Measurements from ENCODE around the gene ZNF644. TPM values are rescaled to one million over a fixed set of nuclear protein-coding genes. Genes with fewer than 3 reads are reported as not detected.
A peak's percentile ranks its signal among the peaks of the same experiment; 100 is the strongest.

The ZNF644 gene
- total RNA-seq, 1 donor from 2014 or later = 76.5 TPM

DNA sequence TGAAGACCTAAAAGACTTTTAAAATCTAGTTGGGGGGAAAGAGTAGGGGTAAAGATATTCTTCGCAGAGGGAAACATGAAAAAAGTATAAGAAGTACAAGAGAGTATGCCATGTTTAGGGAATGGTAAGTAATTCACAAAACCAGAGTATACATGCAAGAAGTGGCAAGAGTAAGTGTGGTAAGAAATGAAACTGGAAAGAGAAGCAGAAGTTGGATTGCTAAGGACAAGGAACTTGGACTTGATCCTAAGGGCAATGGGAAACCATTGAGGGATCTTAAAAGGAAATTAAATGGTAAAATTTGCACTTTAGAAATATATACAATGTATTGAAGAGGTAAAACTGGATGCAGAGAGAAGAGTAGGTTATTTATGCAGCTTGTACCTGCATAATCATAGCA is 9.2 kb upstream of the ZNF644 start:
- Histone ChIP-seq H3K4me1 (ENCODE audit: insufficient read depth, low read length) (no peaks in the 10 kb centered on the region), H3K79me2 (ENCODE audit: insufficient read depth, low read length) (no peaks in the 10 kb centered on the region), H3K27ac (ENCODE audit: low read depth, low read length) (no peak overlapping the region), H3K9me3 (ENCODE audit: insufficient read depth, low read depth, low read length) (no peaks in the 10 kb centered on the region), H3K9ac (ENCODE audit: low read length) (no peak overlapping the region), H2AFZ (ENCODE audit: low read depth, low read length) (no peak overlapping the region), H4K20me1 (ENCODE audit: insufficient read depth, low read length) (no peaks in the 10 kb centered on the region), H3K4me3 (ENCODE audit: insufficient read depth, low read depth, low read length) (no peak overlapping the region), H3K4me2 (ENCODE audit: low read length) (no peak overlapping the region), H3K36me3 (ENCODE audit: insufficient read depth, low read length) (no peaks in the 10 kb centered on the region), H3K27me3 (ENCODE audit: insufficient read depth, low read length) (no peaks in the 10 kb centered on the region)
- Mint-ChIP-seq H3K9me3 (ENCODE audit: unreplicated experiment) (no peaks in the 10 kb centered on the region), H3K4me3 (ENCODE audit: unreplicated experiment) (no peak overlapping the region), H3K36me3 (ENCODE audit: low read depth, unreplicated experiment) (no peaks in the 10 kb centered on the region), H3K4me1 (ENCODE audit: low read depth, unreplicated experiment) (no peaks in the 10 kb centered on the region), H3K27ac (ENCODE audit: unreplicated experiment) (no peak overlapping the region), H3K27me3 (ENCODE audit: low read depth, unreplicated experiment) (peaks cover 3% of the 10 kb centered on the region)
- no peak for TF ChIP-seq EZH2 (IDR thresholded peaks at IDR 0.05; ENCODE audit: insufficient read depth, low read length)
- TF ChIP-seq, protein P1, sequence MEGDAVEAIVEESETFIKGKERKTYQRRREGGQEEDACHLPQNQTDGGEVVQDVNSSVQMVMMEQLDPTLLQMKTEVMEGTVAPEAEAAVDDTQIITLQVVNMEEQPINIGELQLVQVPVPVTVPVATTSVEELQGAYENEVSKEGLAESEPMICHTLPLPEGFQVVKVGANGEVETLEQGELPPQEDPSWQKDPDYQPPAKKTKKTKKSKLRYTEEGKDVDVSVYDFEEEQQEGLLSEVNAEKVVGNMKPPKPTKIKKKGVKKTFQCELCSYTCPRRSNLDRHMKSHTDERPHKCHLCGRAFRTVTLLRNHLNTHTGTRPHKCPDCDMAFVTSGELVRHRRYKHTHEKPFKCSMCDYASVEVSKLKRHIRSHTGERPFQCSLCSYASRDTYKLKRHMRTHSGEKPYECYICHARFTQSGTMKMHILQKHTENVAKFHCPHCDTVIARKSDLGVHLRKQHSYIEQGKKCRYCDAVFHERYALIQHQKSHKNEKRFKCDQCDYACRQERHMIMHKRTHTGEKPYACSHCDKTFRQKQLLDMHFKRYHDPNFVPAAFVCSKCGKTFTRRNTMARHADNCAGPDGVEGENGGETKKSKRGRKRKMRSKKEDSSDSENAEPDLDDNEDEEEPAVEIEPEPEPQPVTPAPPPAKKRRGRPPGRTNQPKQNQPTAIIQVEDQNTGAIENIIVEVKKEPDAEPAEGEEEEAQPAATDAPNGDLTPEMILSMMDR (IDR thresholded peaks at IDR 0.05; ENCODE audit: insufficient read depth, low read depth, low read length) = no peak
- FAIRE-seq (no peak), DNase-seq (ENCODE audit: low read depth) (no peak)

DNA sequence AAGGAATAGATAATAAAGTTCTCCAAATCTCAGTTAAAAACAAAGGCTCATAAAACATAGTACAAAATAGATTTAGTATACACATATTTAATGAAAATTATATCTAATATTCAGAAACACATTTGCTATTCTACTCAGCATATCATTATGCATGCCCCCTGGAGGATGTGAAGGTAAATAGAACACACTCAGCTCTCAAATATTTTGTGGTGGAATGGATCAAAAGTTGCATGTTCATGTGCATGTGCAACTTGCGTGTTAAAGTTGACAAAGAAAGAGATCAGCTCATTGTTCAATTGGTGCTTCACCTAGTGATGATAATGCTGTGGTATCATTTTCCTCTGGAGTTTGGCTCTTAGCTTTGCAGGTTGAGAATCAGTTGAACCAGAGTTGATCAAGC is 4.9 kb upstream of the ZNF644 start:
- H3K9me3 Mint-ChIP-seq (ENCODE audit: unreplicated experiment) = no peaks in the 10 kb centered on the region
- H3K4me3 Mint-ChIP-seq (ENCODE audit: unreplicated experiment) = no peak overlapping the region
- no peak for FAIRE-seq

DNA sequence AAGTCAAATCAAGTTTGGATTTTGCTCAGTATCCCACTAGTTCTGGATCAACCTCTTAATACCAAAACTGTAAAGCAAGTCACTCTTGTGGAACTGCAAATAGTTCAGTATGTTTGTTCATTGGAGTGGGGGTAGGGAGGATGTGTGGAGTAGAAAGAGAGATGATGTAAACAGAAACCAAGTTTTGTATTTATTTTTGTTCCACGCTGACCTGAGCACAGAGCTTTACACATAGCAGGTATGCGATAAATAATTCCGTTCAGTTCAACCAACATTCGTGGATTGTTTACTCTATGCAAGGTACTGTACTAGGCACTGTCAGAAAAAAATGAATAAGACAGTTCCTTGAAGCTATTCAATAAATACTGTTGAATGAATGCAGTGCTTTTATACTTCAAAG is 4.5 kb upstream of the ZNF644 start:
- Histone ChIP-seq H3K4me2 (ENCODE audit: low read length) (no peak overlapping the region), H4K20me1 (ENCODE audit: insufficient read depth, low read length) (no peaks in the 10 kb centered on the region), H3K4me3 (ENCODE audit: insufficient read depth, low read depth, low read length) (no peak overlapping the region), H3K9me3 (ENCODE audit: insufficient read depth, low read depth, low read length) (no peaks in the 10 kb centered on the region), H2AFZ (ENCODE audit: low read depth, low read length) (no peak overlapping the region), H3K27me3 (ENCODE audit: insufficient read depth, low read length) (no peaks in the 10 kb centered on the region), H3K27ac (ENCODE audit: low read depth, low read length) (no peak overlapping the region), H3K79me2 (ENCODE audit: insufficient read depth, low read length) (peaks cover 10% of the 10 kb centered on the region), H3K36me3 (ENCODE audit: insufficient read depth, low read length) (no peaks in the 10 kb centered on the region), H3K4me1 (ENCODE audit: insufficient read depth, low read length) (no peaks in the 10 kb centered on the region), H3K9ac (ENCODE audit: low read length) (no peak overlapping the region)
- FAIRE-seq = no peak
- no peaks in the 10 kb centered on the region for H3K27me3 Mint-ChIP-seq (ENCODE audit: low read depth, unreplicated experiment)
- no peaks in the 10 kb centered on the region for H3K36me3 Mint-ChIP-seq (ENCODE audit: low read depth, unreplicated experiment)
- peaks cover 4% of the 10 kb centered on the region for H3K4me1 Mint-ChIP-seq (ENCODE audit: low read depth, unreplicated experiment)
- no peak overlapping the region for H3K27ac Mint-ChIP-seq (ENCODE audit: unreplicated experiment)
- H3K9me3 Mint-ChIP-seq (ENCODE audit: unreplicated experiment) = no peaks in the 10 kb centered on the region
- no peak overlapping the region for H3K4me3 Mint-ChIP-seq (ENCODE audit: unreplicated experiment)
- DNase-seq (ENCODE audit: low read depth) = no peak
- TF ChIP-seq, protein P1 (IDR thresholded peaks at IDR 0.05; ENCODE audit: insufficient read depth, low read depth, low read length) = no peak
- no peak for TF ChIP-seq EZH2 (IDR thresholded peaks at IDR 0.05; ENCODE audit: insufficient read depth, low read length)

More for the DNA sequence above, 4.9 kb upstream of the ZNF644 start:
- Histone ChIP-seq H3K4me1 (ENCODE audit: insufficient read depth, low read length) (no peaks in the 10 kb centered on the region), H3K27me3 (ENCODE audit: insufficient read depth, low read length) (no peaks in the 10 kb centered on the region), H3K79me2 (ENCODE audit: insufficient read depth, low read length) (peaks cover 7% of the 10 kb centered on the region), H3K4me2 (ENCODE audit: low read length) (no peak overlapping the region), H3K9me3 (ENCODE audit: insufficient read depth, low read depth, low read length) (no peaks in the 10 kb centered on the region), H3K9ac (ENCODE audit: low read length) (no peak overlapping the region), H2AFZ (ENCODE audit: low read depth, low read length) (no peak overlapping the region), H3K27ac (ENCODE audit: low read depth, low read length) (no peak overlapping the region), H3K4me3 (ENCODE audit: insufficient read depth, low read depth, low read length) (no peak overlapping the region), H4K20me1 (ENCODE audit: insufficient read depth, low read length) (no peaks in the 10 kb centered on the region), H3K36me3 (ENCODE audit: insufficient read depth, low read length) (no peaks in the 10 kb centered on the region)
- DNase-seq (ENCODE audit: low read depth) = no peak
- Mint-ChIP-seq H3K27me3 (ENCODE audit: low read depth, unreplicated experiment) (no peaks in the 10 kb centered on the region), H3K36me3 (ENCODE audit: low read depth, unreplicated experiment) (no peaks in the 10 kb centered on the region), H3K4me1 (ENCODE audit: low read depth, unreplicated experiment) (peaks cover 4% of the 10 kb centered on the region), H3K27ac (ENCODE audit: unreplicated experiment) (no peak overlapping the region)
- TF ChIP-seq EZH2 (IDR thresholded peaks at IDR 0.05; ENCODE audit: insufficient read depth, low read length) = no peak
- TF ChIP-seq, protein P1 (IDR thresholded peaks at IDR 0.05; ENCODE audit: insufficient read depth, low read depth, low read length) = peak; percentile 42
